IMR-90 (cell line): ENCODE measurements around the gene PFKFB2. TPM values are rescaled to one million over a fixed set of nuclear protein-coding genes. Genes with fewer than 3 reads are reported as not detected.

ENCODE experiments used
- ATAC-seq: fragments of 200-7000 bp; cut with Tn5 transposase; 2 replicates; pipeline ENCODE4 v1.9.1; 2020; ENCODE audit warnings: low read depth, mild to moderate bottlenecking, moderate library complexity
- BruUV-seq: library from RNA; stranded (reverse); fragments of 400-500 nt; replicated peaks from 2 replicates; lab custom pipeline; 2021; lab: Mats Ljungman, UMichigan
- CTCF ChIA-PET: fragments of 300-600 bp; formaldehyde crosslinking; extraction: SDS; loops from one replicate; lab custom pipeline; 2021; ENCODE audit warnings: antibody characterized with exemption; lab: Yijun Ruan, JAX
- POLR2A ChIA-PET: fragments of 300-600 bp; sonication (Branson Sonifier 250); formaldehyde crosslinking; loops from one replicate; lab custom pipeline; 2022; ENCODE audit warnings: antibody characterized with exemption; ENCODE audit not compliant: unreplicated experiment; lab: Charles Lee
- DNase-seq: peaks from one replicate; pipeline ENCODE4 v3.0.0; 2013
- H2AFZ ChIP-seq: replicated peaks from 2 replicates; pipeline ENCODE3; 2013; ENCODE audit warnings: low read length, mild to moderate bottlenecking; ENCODE audit not compliant: poor library complexity
- H2AK5ac ChIP-seq: 2 replicates; pipeline ENCODE4 v1.6.1; 2013; ENCODE audit warnings: low read depth, low read length, inconsistent platforms
- H2AK9ac ChIP-seq: replicated peaks from 2 replicates; pipeline ENCODE3; 2013; ENCODE audit warnings: mild to moderate bottlenecking, low read depth, low read length, moderate library complexity; ENCODE audit not compliant: poor library complexity
- H2BK120ac ChIP-seq: 2 replicates; pipeline ENCODE4 v1.6.1; 2013; ENCODE audit warnings: low read depth, low read length, inconsistent platforms
- H2BK15ac ChIP-seq: 3 replicates; pipeline ENCODE4 v1.6.1; 2013; ENCODE audit warnings: low read depth, low read length, inconsistent platforms
- H2BK20ac ChIP-seq: 2 replicates; pipeline ENCODE4 v1.6.1; 2013; ENCODE audit warnings: low read depth, mild to moderate bottlenecking, inconsistent platforms, low read length, moderate library complexity
- H2BK5ac ChIP-seq: 2 replicates; pipeline ENCODE4 v1.6.1; 2013; ENCODE audit warnings: mild to moderate bottlenecking, low read depth, low read length, inconsistent platforms; ENCODE audit not compliant: poor library complexity, severe bottlenecking
- H3K14ac ChIP-seq: replicated peaks from 2 replicates; pipeline ENCODE4 v1.6.1; 2013; ENCODE audit warnings: low read depth, low read length, inconsistent platforms
- H3K18ac ChIP-seq: 2 replicates; pipeline ENCODE4 v1.6.1; 2013; ENCODE audit warnings: low read depth, low read length, control low read depth
- H3K23ac ChIP-seq: 2 replicates; pipeline ENCODE4 v1.6.1; 2013; ENCODE audit warnings: low read depth, low read length, inconsistent platforms
- H3K27ac ChIP-seq: 2 replicates; pipeline ENCODE4 v1.5.1; 2013; ENCODE audit warnings: mild to moderate bottlenecking, control low read depth, low read length; ENCODE audit not compliant: insufficient read depth
- H3K27me3 ChIP-seq: 2 replicates; pipeline ENCODE4 v1.6.1; 2013; ENCODE audit warnings: low read length; ENCODE audit not compliant: control insufficient read depth, insufficient read depth
- H3K36me3 ChIP-seq: 2 replicates; pipeline ENCODE4 v1.6.1; 2013; ENCODE audit warnings: low read length, mixed read lengths; ENCODE audit not compliant: control insufficient read depth, insufficient read depth
- H3K4ac ChIP-seq: 2 replicates; pipeline ENCODE4 v1.6.1; 2013; ENCODE audit warnings: low read depth, low read length, inconsistent platforms
- H3K4me1 ChIP-seq: 2 replicates; pipeline ENCODE4 v1.6.1; 2013; ENCODE audit warnings: low read length, mixed read lengths; ENCODE audit not compliant: control insufficient read depth, insufficient read depth
- H3K4me2 ChIP-seq: 2 replicates; pipeline ENCODE4 v1.6.1; 2013; ENCODE audit warnings: low read depth, mild to moderate bottlenecking, control low read depth, low read length, moderate library complexity
- H3K4me3 ChIP-seq: 2 replicates; pipeline ENCODE4 v1.5.1; 2013; ENCODE audit warnings: low read depth, mild to moderate bottlenecking, control low read depth, low read length, moderate library complexity; ENCODE audit not compliant: insufficient read depth
- H3K56ac ChIP-seq: 2 replicates; pipeline ENCODE4 v1.6.1; 2013; ENCODE audit warnings: low read length, inconsistent platforms; ENCODE audit not compliant: insufficient read depth; ENCODE audit errors: extremely low read depth
- H3K79me1 ChIP-seq, 2 experiments: 2 replicates each; pipeline ENCODE4 v1.6.1; 2013; ENCODE audit warnings: low read length in 2 of 2, inconsistent platforms in 1 of 2, low read depth in 1 of 2
- H3K9ac ChIP-seq: 2 replicates; pipeline ENCODE4 v1.6.1; 2013; ENCODE audit warnings: low read depth, low read length, control low read depth
- H3K9me1 ChIP-seq: 2 replicates; pipeline ENCODE4 v1.6.1; 2013; ENCODE audit warnings: low read length, inconsistent platforms; ENCODE audit not compliant: insufficient read depth
- H3K9me3 ChIP-seq: 2 replicates; pipeline ENCODE4 v1.6.1; 2013; ENCODE audit warnings: low read length; ENCODE audit not compliant: control insufficient read depth, insufficient read depth
- H4K20me1 ChIP-seq: 2 replicates; pipeline ENCODE4 v1.6.1; 2013; ENCODE audit warnings: low read length, inconsistent platforms; ENCODE audit not compliant: insufficient read depth
- H4K5ac ChIP-seq: 2 replicates; pipeline ENCODE4 v1.6.1; 2013; ENCODE audit warnings: mild to moderate bottlenecking, low read depth, low read length, control low read depth
- H4K8ac ChIP-seq, 2 experiments: 2 replicates each; pipeline ENCODE4 v1.6.1; 2013; ENCODE audit warnings: low read depth in 2 of 2, low read length in 2 of 2, control low read depth in 1 of 2, inconsistent platforms in 1 of 2
- H4K91ac ChIP-seq: 2 replicates; pipeline ENCODE4 v1.6.1; 2013; ENCODE audit warnings: low read depth, low read length, inconsistent platforms; ENCODE audit not compliant: insufficient read depth
- BHLHE40 ChIP-seq: fragments of 150-350 bp; IDR thresholded peaks from 2 replicates; pipeline ENCODE4 v1.6.1; 2016; ENCODE audit warnings: mild to moderate bottlenecking, low read depth, low read length
- CEBPB ChIP-seq: IDR thresholded peaks from 2 replicates; pipeline ENCODE4 v1.6.1; 2012; ENCODE audit warnings: low read depth, low read length, improper control_type of control experiment
- CHD1 ChIP-seq: IDR thresholded peaks from 2 replicates; pipeline ENCODE4 v1.6.1; 2012; ENCODE audit warnings: low read depth, low read length, improper control_type of control experiment
- CTCF ChIP-seq: conservative IDR thresholded peaks from 2 replicates; pipeline ENCODE4 v1.5.1; 2012; ENCODE audit warnings: mild to moderate bottlenecking, low read depth, low read length, improper control_type of control experiment
- ELK1 ChIP-seq: fragments of 150-350 bp; IDR thresholded peaks from 2 replicates; pipeline ENCODE4 v1.6.1; 2016; ENCODE audit warnings: low read depth, mild to moderate bottlenecking, low read length, moderate library complexity, borderline replicate concordance
- FOS ChIP-seq: fragments of 150-350 bp; IDR thresholded peaks from 2 replicates; pipeline ENCODE4 v1.6.1; 2016; ENCODE audit warnings: low read depth, low read length
- MAFK ChIP-seq: IDR thresholded peaks from 2 replicates; pipeline ENCODE4 v1.6.1; 2012; ENCODE audit warnings: low read depth, low read length, improper control_type of control experiment
- MAZ ChIP-seq: IDR thresholded peaks from 2 replicates; pipeline ENCODE4 v1.6.1; 2012; ENCODE audit warnings: low read depth, mild to moderate bottlenecking, low read length, improper control_type of control experiment, moderate library complexity, borderline replicate concordance
- MXI1 ChIP-seq: IDR thresholded peaks from 2 replicates; pipeline ENCODE4 v1.6.1; 2012; ENCODE audit warnings: low read depth, mild to moderate bottlenecking, low read length, moderate library complexity, borderline replicate concordance
- NFE2L2 ChIP-seq: fragments of 150-350 bp; IDR thresholded peaks from 2 replicates; pipeline ENCODE4 v1.6.1; 2016; ENCODE audit warnings: low read depth, mild to moderate bottlenecking, low read length
- POLR2A ChIP-seq: IDR thresholded peaks from 2 replicates; pipeline ENCODE4 v1.6.1; 2012; ENCODE audit warnings: mild to moderate bottlenecking, low read depth, low read length
- RCOR1 ChIP-seq: IDR thresholded peaks from 2 replicates; pipeline ENCODE4 v1.6.1; 2012; ENCODE audit warnings: mild to moderate bottlenecking, low read length, improper control_type of control experiment; ENCODE audit not compliant: insufficient replicate concordance
- RFX5 ChIP-seq: IDR thresholded peaks from 2 replicates; pipeline ENCODE4 v1.8.0; 2012; ENCODE audit warnings: low read depth, mild to moderate bottlenecking, low read length, moderate library complexity
- SMC3 ChIP-seq: fragments of 150-350 bp; IDR thresholded peaks from 2 replicates; pipeline ENCODE4 v1.6.1; 2016; ENCODE audit warnings: low read depth, mild to moderate bottlenecking, antibody characterized with exemption, low read length, moderate library complexity
- USF2 ChIP-seq: fragments of 150-350 bp; IDR thresholded peaks from 2 replicates; pipeline ENCODE4 v1.6.1; 2017; ENCODE audit warnings: mild to moderate bottlenecking, antibody characterized with exemption, low read length, low read depth
- WGBS, 2 experiments: methylation state at CpG; one replicate each; pipeline versions ENCODE4 v1.1.5 to v1.1.7; 2013; ENCODE audit warnings: missing lambda C conversion rate in 2 of 2; ENCODE audit not compliant: insufficient read length in 1 of 2; ENCODE audit errors: extremely low coverage in 2 of 2; 5-methylcytosine and 5-hydroxymethylcytosine counted together
- dilution Hi-C: fragments of 300-500 bp; cut with HindIII; formaldehyde crosslinking; loops from one replicate; pipeline ENCODE4 v1.14.3; 2018; ENCODE audit warnings: low sequenced_read_pairs; ENCODE audit not compliant: unreplicated experiment
- in situ Hi-C: fragments of 300-500 bp; cut with MboI; formaldehyde crosslinking; loops from 3 replicates; pipeline ENCODE4 v1.14.3; 2019; ENCODE audit warnings: low sequenced_read_pairs, inconsistent platforms, mixed read lengths
- intact Hi-C: fragments of 100-400 bp; cut with micrococcal nuclease; formaldehyde crosslinking; loops from 2 replicates; pipeline ENCODE4 v1.10.0; 2022
- polyA plus RNA-seq, 3 experiments: library from polyadenylated mRNA; depleted of rRNA; stranded (reverse); fragments of >200 nt; gene quantifications; 2 replicates each; pipeline ENCODE4 v1.2.3, GENCODE V29; 2012; ENCODE audit warnings: low replicate concordance in 1 of 3
- total RNA-seq: library from RNA; depleted of rRNA; stranded (reverse); fragments of >200 nt; gene quantifications from 2 replicates; pipeline ENCODE4 v1.2.3, GENCODE V29; 2012

Gene PFKFB2
- total and polyA plus RNA-seq, 2 of the 4 experiments (the other 2 are of a cell fraction), result 0.62 to 1.3 TPM

GRCh38 chr1:207017615-207018559 is 35.2 kb upstream of the PFKFB2 start:
- Histone ChIP-seq H3K9me3 (no peaks in the 10 kb centered on the region), H3K4me1 (no peaks in the 10 kb centered on the region; the same call in 1 of the 2 replicates), H4K5ac (no peak overlapping the region), H3K4ac (no peak overlapping the region), H3K23ac (no peak overlapping the region), H3K4me3 (no peak overlapping the region), H3K56ac (no peak overlapping the region), H2BK5ac (no peak overlapping the region), H2AFZ (no peak overlapping the region), H2AK9ac (no peak overlapping the region), H2BK120ac (no peak overlapping the region), H3K4me2 (no peak overlapping the region), H3K9me1 (peaks cover 14% of the 10 kb centered on the region), H2AK5ac (no peak overlapping the region), H3K79me1 (no peaks in the 10 kb centered on the region), H3K36me3 (no peaks in the 10 kb centered on the region), H3K9ac (no peak overlapping the region), H2BK15ac (no peak overlapping the region), H3K18ac (no peak overlapping the region), H3K14ac (no peak overlapping the region), H3K27me3 (peaks cover 4% of the 10 kb centered on the region; the same call in 1 of the 2 replicates), H3K27ac (no peak overlapping the region), H4K8ac (no peak overlapping the region), H4K91ac (no peak overlapping the region), H4K20me1 (no peaks in the 10 kb centered on the region), H2BK20ac (no peak overlapping the region)
- ChIA-PET CTCF (no interaction called here), POLR2A (no interaction called here)
- intact Hi-C loops (no loop called here), dilution Hi-C loops (no loop called here), in situ Hi-C loops (no loop called here)
- no TSS peak for BruUV-seq
- WGBS, 2 experiments, result no CpG with 5 or more reads among the region's 7 CpGs
- ATAC-seq, result no peak
- DNase-seq, result no peak
- TF ChIP-seq RCOR1 (no peak), NFE2L2 (no peak), FOS (no peak), RFX5 (no peak), ELK1 (no peak), SMC3 (no peak), CEBPB (no peak), USF2 (no peak), CTCF (no peak), BHLHE40 (no peak), MXI1 (no peak), MAFK (no peak), MAZ (no peak), CHD1 (no peak), POLR2A (no peak)
